ENCODE results near the gene BRSK2. TPM values are rescaled to one million over a fixed set of nuclear protein-coding genes. Genes with fewer than 3 reads are reported as not detected.
"Not testable (repeated sequence)": the region's sequence is repeated elsewhere in the genome, so short reads cannot be mapped to it uniquely, and the experiment has no call there.

BRSK2 gene
- total and polyA plus RNA-seq, 2 experiments from 2014 or later = 0.11 TPM; not detected in 1

- TF ChIP-seq EZH2 (IDR thresholded peaks at IDR 0.05; ENCODE audit: insufficient read depth, poor library complexity, severe bottlenecking) = no peak
- no peak for TF ChIP-seq EZH2phosphoT487 (IDR thresholded peaks at IDR 0.05; ENCODE audit: insufficient read depth, low read depth)
- Histone ChIP-seq H4K20me1 (ENCODE audit: insufficient read depth) (no peaks in the 10 kb centered on the region), H3K9me2 (ENCODE audit: insufficient read depth) (no peaks in the 10 kb centered on the region), H3K36me3 (ENCODE audit: low read depth) (no peaks in the 10 kb centered on the region), H3K9ac (no peak overlapping the region), H3K4me3 (no peak overlapping the region), H3K27ac (no peak overlapping the region), H3K9me3 (ENCODE audit: low read depth) (no peaks in the 10 kb centered on the region), H2AFZ (no peak overlapping the region), H3F3A (ENCODE audit: insufficient read depth) (no peaks in the 10 kb centered on the region), H3K79me2 (ENCODE audit: insufficient read depth) (no peaks in the 10 kb centered on the region), H3K27me3 (replicated peaks; ENCODE audit: insufficient read depth) (no peaks in the 10 kb centered on the region), H3K4me1 (ENCODE audit: insufficient read depth) (no peaks in the 10 kb centered on the region), H3K4me2 (ENCODE audit: unreplicated experiment) (no peak overlapping the region)
- DNase-seq = no peak
- in situ Hi-C loops (cut with MboI) = no loop called here
- WGBS, 2 experiments (ENCODE audit: low coverage in 1 of 2, low lambda C conversion rate in 2 of 2, missing lambda C conversion rate in 2 of 2) = 12 to 17% methylated on average over 9 to 13 of the region's 13 CpGs
Measured at GRCh38 chr11:1411301-1411700, 21.6 kb downstream of the BRSK2 start.

- H3K4me3 ChIP-seq; H3K79me2 ChIP-seq (ENCODE audit: insufficient read depth); in situ Hi-C loops (cut with MboI); H3K27ac ChIP-seq; H3K36me3 ChIP-seq (ENCODE audit: low read depth); H3K9me2 ChIP-seq (ENCODE audit: insufficient read depth); H3K27me3 ChIP-seq (replicated peaks; ENCODE audit: insufficient read depth); H3K9me3 ChIP-seq (ENCODE audit: low read depth); H4K20me1 ChIP-seq (ENCODE audit: insufficient read depth); H3F3A ChIP-seq (ENCODE audit: insufficient read depth); H2AFZ ChIP-seq; DNase-seq; H3K4me1 ChIP-seq (ENCODE audit: insufficient read depth); H3K9ac ChIP-seq; H3K4me2 ChIP-seq (ENCODE audit: unreplicated experiment): not testable (repeated sequence)
- WGBS, 2 experiments (ENCODE audit: low coverage in 1 of 2, low lambda C conversion rate in 2 of 2, missing lambda C conversion rate in 2 of 2) = 76% methylated on average over 11 to 13 of the region's 27 CpGs
Measured at GRCh38 chr11:1411739-1412138, 22.0 kb downstream of the BRSK2 start.

GRCh38 chr11:1412377-1413095, 22.8 kb downstream of the BRSK2 start:
- H4K20me1 ChIP-seq (ENCODE audit: insufficient read depth) = no peaks in the 10 kb centered on the region
- in situ Hi-C loops (cut with MboI) = no loop called here
- H3K9me3 ChIP-seq (ENCODE audit: low read depth) = no peaks in the 10 kb centered on the region
- H3K9ac ChIP-seq = no peak overlapping the region
- H3K4me3 ChIP-seq = no peak overlapping the region
- no peak overlapping the region for H3K27ac ChIP-seq
- no peak for DNase-seq
- WGBS, 2 experiments (ENCODE audit: low coverage in 1 of 2, low lambda C conversion rate in 2 of 2, missing lambda C conversion rate in 2 of 2) = 58 to 68% methylated on average over 28 to 32 of the region's 36 CpGs
- no peak for TF ChIP-seq EZH2phosphoT487 (IDR thresholded peaks at IDR 0.05; ENCODE audit: insufficient read depth, low read depth)
- H3K79me2 ChIP-seq (ENCODE audit: insufficient read depth) = no peaks in the 10 kb centered on the region
- no peak overlapping the region for H2AFZ ChIP-seq
- H3F3A ChIP-seq (ENCODE audit: insufficient read depth) = no peaks in the 10 kb centered on the region
- H3K4me1 ChIP-seq (ENCODE audit: insufficient read depth) = no peaks in the 10 kb centered on the region
- no peaks in the 10 kb centered on the region for H3K9me2 ChIP-seq (ENCODE audit: insufficient read depth)
- H3K36me3 ChIP-seq (ENCODE audit: low read depth) = no peaks in the 10 kb centered on the region
- no peaks in the 10 kb centered on the region for H3K27me3 ChIP-seq (replicated peaks; ENCODE audit: insufficient read depth)
- no peak overlapping the region for H3K4me2 ChIP-seq (ENCODE audit: unreplicated experiment)

- Histone ChIP-seq H3K9me2 (ENCODE audit: insufficient read depth) (no peaks in the 10 kb centered on the region), H3K79me2 (ENCODE audit: insufficient read depth) (no peaks in the 10 kb centered on the region), H3K4me3 (no peak overlapping the region), H3K9me3 (ENCODE audit: low read depth) (no peaks in the 10 kb centered on the region), H3K4me2 (ENCODE audit: unreplicated experiment) (no peak overlapping the region), H2AFZ (no peak overlapping the region), H3K27me3 (replicated peaks; ENCODE audit: insufficient read depth) (no peaks in the 10 kb centered on the region), H3K36me3 (ENCODE audit: low read depth) (no peaks in the 10 kb centered on the region), H3K4me1 (ENCODE audit: insufficient read depth) (no peaks in the 10 kb centered on the region), H4K20me1 (ENCODE audit: insufficient read depth) (no peaks in the 10 kb centered on the region), H3F3A (ENCODE audit: insufficient read depth) (no peaks in the 10 kb centered on the region), H3K9ac (no peak overlapping the region), H3K27ac (no peak overlapping the region)
- WGBS, 2 experiments (ENCODE audit: low coverage in 1 of 2, low lambda C conversion rate in 2 of 2, missing lambda C conversion rate in 2 of 2) = 70 to 71% methylated on average over 22 of the region's 22 CpGs
- no peak for DNase-seq
- in situ Hi-C loops (cut with MboI) = no loop called here
- TF ChIP-seq EZH2phosphoT487 (IDR thresholded peaks at IDR 0.05; ENCODE audit: insufficient read depth, low read depth) (no peak), EZH2 (IDR thresholded peaks at IDR 0.05; ENCODE audit: insufficient read depth, poor library complexity, severe bottlenecking) (no peak)
Measured at GRCh38 chr11:1414650-1415049, 24.9 kb downstream of the BRSK2 start.

GRCh38 chr11:1415631-1416030, 25.9 kb downstream of the BRSK2 start:
- H3K79me2 ChIP-seq (ENCODE audit: insufficient read depth) = no peaks in the 10 kb centered on the region
- WGBS, 2 experiments (ENCODE audit: low coverage in 1 of 2, low lambda C conversion rate in 2 of 2, missing lambda C conversion rate in 2 of 2) = 46 to 48% methylated on average over 7 of the region's 7 CpGs
- in situ Hi-C loops (cut with MboI) = no loop called here

GRCh38 chr11:1418192-1418795, 28.6 kb downstream of the BRSK2 start:
- in situ Hi-C loops (cut with MboI); H3K79me2 ChIP-seq (ENCODE audit: insufficient read depth); H3K27me3 ChIP-seq (replicated peaks; ENCODE audit: insufficient read depth); H2AFZ ChIP-seq; H3K9ac ChIP-seq; H3F3A ChIP-seq (ENCODE audit: insufficient read depth); H3K9me2 ChIP-seq (ENCODE audit: insufficient read depth); H3K27ac ChIP-seq; H4K20me1 ChIP-seq (ENCODE audit: insufficient read depth); H3K36me3 ChIP-seq (ENCODE audit: low read depth); DNase-seq; H3K9me3 ChIP-seq (ENCODE audit: low read depth); H3K4me1 ChIP-seq (ENCODE audit: insufficient read depth); H3K4me2 ChIP-seq (ENCODE audit: unreplicated experiment); H3K4me3 ChIP-seq: not testable (repeated sequence)
- 96 to 100% methylated on average over 1 of the region's 1 CpG for WGBS, 2 experiments (ENCODE audit: low coverage in 1 of 2, low lambda C conversion rate in 2 of 2, missing lambda C conversion rate in 2 of 2)

More at GRCh38 chr11:1415631-1416030, 25.9 kb downstream of the BRSK2 start:
- Histone ChIP-seq H3K9ac (no peak overlapping the region), H3F3A (ENCODE audit: insufficient read depth) (no peaks in the 10 kb centered on the region), H3K4me2 (ENCODE audit: unreplicated experiment) (no peak overlapping the region), H3K36me3 (ENCODE audit: low read depth) (no peaks in the 10 kb centered on the region), H3K4me3 (no peak overlapping the region), H3K27ac (no peak overlapping the region), H3K27me3 (replicated peaks; ENCODE audit: insufficient read depth) (no peaks in the 10 kb centered on the region), H4K20me1 (ENCODE audit: insufficient read depth) (no peaks in the 10 kb centered on the region), H3K9me3 (ENCODE audit: low read depth) (no peaks in the 10 kb centered on the region), H2AFZ (no peak overlapping the region), H3K9me2 (ENCODE audit: insufficient read depth) (no peaks in the 10 kb centered on the region), H3K4me1 (ENCODE audit: insufficient read depth) (no peaks in the 10 kb centered on the region)
- TF ChIP-seq EZH2 (IDR thresholded peaks at IDR 0.05; ENCODE audit: insufficient read depth, poor library complexity, severe bottlenecking) = no peak
- no peak for TF ChIP-seq EZH2phosphoT487 (IDR thresholded peaks at IDR 0.05; ENCODE audit: insufficient read depth, low read depth)
- DNase-seq = no peak

Measured in GM23248 (cell line).